ENCODE data around the gene NUDT3.

- TF ChIP-seq POLR2A (IDR thresholded peaks at IDR 0.05), result no peak
- TF ChIP-seq, protein P1, sequence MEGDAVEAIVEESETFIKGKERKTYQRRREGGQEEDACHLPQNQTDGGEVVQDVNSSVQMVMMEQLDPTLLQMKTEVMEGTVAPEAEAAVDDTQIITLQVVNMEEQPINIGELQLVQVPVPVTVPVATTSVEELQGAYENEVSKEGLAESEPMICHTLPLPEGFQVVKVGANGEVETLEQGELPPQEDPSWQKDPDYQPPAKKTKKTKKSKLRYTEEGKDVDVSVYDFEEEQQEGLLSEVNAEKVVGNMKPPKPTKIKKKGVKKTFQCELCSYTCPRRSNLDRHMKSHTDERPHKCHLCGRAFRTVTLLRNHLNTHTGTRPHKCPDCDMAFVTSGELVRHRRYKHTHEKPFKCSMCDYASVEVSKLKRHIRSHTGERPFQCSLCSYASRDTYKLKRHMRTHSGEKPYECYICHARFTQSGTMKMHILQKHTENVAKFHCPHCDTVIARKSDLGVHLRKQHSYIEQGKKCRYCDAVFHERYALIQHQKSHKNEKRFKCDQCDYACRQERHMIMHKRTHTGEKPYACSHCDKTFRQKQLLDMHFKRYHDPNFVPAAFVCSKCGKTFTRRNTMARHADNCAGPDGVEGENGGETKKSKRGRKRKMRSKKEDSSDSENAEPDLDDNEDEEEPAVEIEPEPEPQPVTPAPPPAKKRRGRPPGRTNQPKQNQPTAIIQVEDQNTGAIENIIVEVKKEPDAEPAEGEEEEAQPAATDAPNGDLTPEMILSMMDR (IDR thresholded peaks at IDR 0.05 in 4 of 5, conservative IDR thresholded peaks at IDR 0.05 in 1 of 5), result no peak
These were observed 43.3 kb downstream of the NUDT3 start for GRCh38 chr6:34349211-34349610.

Measured in gastrocnemius medialis (tissue), 4 donors.